Measurements from ENCODE around the gene TCFL5.

DNA sequence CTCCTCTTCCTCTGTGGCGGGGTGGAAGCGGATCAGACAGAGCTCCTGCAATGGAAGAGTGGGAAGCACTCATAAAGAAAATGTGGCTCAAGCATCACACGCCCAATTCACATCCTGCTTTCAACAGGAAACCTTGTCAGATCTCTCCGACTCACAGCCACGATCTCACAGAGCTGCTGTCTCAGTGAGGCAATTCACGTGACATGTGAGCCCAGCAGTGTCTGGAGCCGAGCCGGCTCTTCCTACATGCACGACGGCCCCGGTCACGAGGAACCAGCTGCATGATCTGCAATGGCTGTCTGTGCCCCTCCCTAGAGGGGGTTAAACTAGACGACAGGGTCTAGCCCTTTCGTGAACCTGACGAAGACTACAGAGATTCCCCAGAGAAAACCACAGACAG lies 29.5 kb upstream of the TCFL5 start:
- TF ChIP-seq, protein P1, sequence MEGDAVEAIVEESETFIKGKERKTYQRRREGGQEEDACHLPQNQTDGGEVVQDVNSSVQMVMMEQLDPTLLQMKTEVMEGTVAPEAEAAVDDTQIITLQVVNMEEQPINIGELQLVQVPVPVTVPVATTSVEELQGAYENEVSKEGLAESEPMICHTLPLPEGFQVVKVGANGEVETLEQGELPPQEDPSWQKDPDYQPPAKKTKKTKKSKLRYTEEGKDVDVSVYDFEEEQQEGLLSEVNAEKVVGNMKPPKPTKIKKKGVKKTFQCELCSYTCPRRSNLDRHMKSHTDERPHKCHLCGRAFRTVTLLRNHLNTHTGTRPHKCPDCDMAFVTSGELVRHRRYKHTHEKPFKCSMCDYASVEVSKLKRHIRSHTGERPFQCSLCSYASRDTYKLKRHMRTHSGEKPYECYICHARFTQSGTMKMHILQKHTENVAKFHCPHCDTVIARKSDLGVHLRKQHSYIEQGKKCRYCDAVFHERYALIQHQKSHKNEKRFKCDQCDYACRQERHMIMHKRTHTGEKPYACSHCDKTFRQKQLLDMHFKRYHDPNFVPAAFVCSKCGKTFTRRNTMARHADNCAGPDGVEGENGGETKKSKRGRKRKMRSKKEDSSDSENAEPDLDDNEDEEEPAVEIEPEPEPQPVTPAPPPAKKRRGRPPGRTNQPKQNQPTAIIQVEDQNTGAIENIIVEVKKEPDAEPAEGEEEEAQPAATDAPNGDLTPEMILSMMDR (conservative IDR thresholded peaks at IDR 0.05; ENCODE audit: low read length) = no peak
- no peak for TF ChIP-seq EZH2phosphoT487 (IDR thresholded peaks at IDR 0.05; ENCODE audit: borderline replicate concordance)
